K562 (cell line): Measurements from ENCODE around the gene GRM3. TPM values are rescaled to one million over a fixed set of nuclear protein-coding genes. Genes with fewer than 3 reads are reported as not detected.

Experiments
- ATAC-seq: fragments of 200-7000 bp; cut with Tn5 transposase; 3 replicates; pipeline ENCODE4 v1.9.1; 2020; ENCODE audit warnings: moderate library complexity
- BruUV-seq: library from RNA; stranded (reverse); fragments of 400-500 nt; replicated peaks from 2 replicates; lab custom pipeline; 2021; lab: Mats Ljungman, UMichigan
- CTCF ChIA-PET: fragments of 300-600 bp; formaldehyde crosslinking; extraction: SDS; loops from one replicate; lab custom pipeline; 2021; ENCODE audit warnings: low intra/inter-chr PET ratio; lab: Yijun Ruan, JAX
- POLR2A ChIA-PET: fragments of 300-600, 350-650 bp; sonication (Branson Sonifier 250); formaldehyde crosslinking; extraction: SDS; loops from one replicate; lab custom pipeline; 2021; ENCODE audit warnings: antibody characterized with exemption, inconsistent platforms; lab: Yijun Ruan, JAX
- DNase-seq, 4 experiments: peaks; one replicate each; pipeline versions ENCODE4 v3.0.0 to v3.0.0-alpha.2; 2011 to 2018; ENCODE audit warnings: low spot score in 3 of 4, mixed read lengths in 3 of 4; ENCODE audit errors: extremely low read depth in 1 of 4
- FAIRE-seq: peaks from 2 replicates; lab custom pipeline; 2011; peaks lifted over from hg19 to GRCh38; lab: Jason Lieb, UNC
- H2AFZ ChIP-seq: 2 replicates; pipeline ENCODE4 v1.6.0; 2011; ENCODE audit warnings: low read depth, low read length, control low read depth, inconsistent platforms
- H3K27ac ChIP-seq: fragments of 200-600 bp; 3 replicates; pipeline ENCODE4 v1.8.0; 2011; ENCODE audit warnings: low read depth, mild to moderate bottlenecking, control low read depth, inconsistent platforms, low read length, moderate library complexity, mixed read lengths; ENCODE audit errors: extremely low read depth
- H3K27me3 ChIP-seq, 2 experiments: fragments of 300-600 bp in 1 of 2; 2 replicates in 1 of 2; 3 replicates in 1 of 2; pipeline versions ENCODE4 v1.6.0 to v1.8.0; 2011; ENCODE audit warnings: inconsistent platforms in 2 of 2, low read length in 2 of 2, mild to moderate bottlenecking in 1 of 2, mixed read lengths in 1 of 2, moderate library complexity in 1 of 2; ENCODE audit not compliant: control insufficient read depth in 2 of 2, insufficient read depth in 2 of 2
- H3K36me3 ChIP-seq: fragments of 300-600 bp; 3 replicates; pipeline ENCODE4 v1.8.0; 2011; ENCODE audit warnings: mild to moderate bottlenecking, low read length, inconsistent platforms; ENCODE audit not compliant: control insufficient read depth, insufficient read depth
- H3K4me1 ChIP-seq, 2 experiments: fragments of 200-600 bp in 1 of 2; replicated peaks in 1 of 2; 2 replicates in 1 of 2; 3 replicates in 1 of 2; pipeline versions ENCODE4 v1.5.1 to v1.8.0; 2011; ENCODE audit warnings: inconsistent platforms in 2 of 2, low read length in 2 of 2, mild to moderate bottlenecking in 1 of 2, mixed read lengths in 1 of 2, moderate library complexity in 1 of 2; ENCODE audit not compliant: control insufficient read depth in 2 of 2, insufficient read depth in 2 of 2
- H3K4me2 ChIP-seq: 2 replicates; pipeline ENCODE4 v1.6.1; 2011; ENCODE audit warnings: low read length, control low read depth, inconsistent platforms, mixed read lengths; ENCODE audit not compliant: insufficient read depth
- H3K4me3 ChIP-seq: fragments of 200-600 bp; sonication (generic), shearing (Covaris generic); 2 replicates; pipeline ENCODE4 v1.5.1; 2016; ENCODE audit warnings: control low read depth, inconsistent platforms
- H3K79me2 ChIP-seq: fragments of 200-600 bp; 3 replicates; pipeline ENCODE4 v1.8.0; 2011; ENCODE audit warnings: low read length, inconsistent platforms; ENCODE audit not compliant: control insufficient read depth, insufficient read depth
- H3K9ac ChIP-seq, 2 experiments: 2 replicates each; pipeline versions ENCODE4 v1.6.0 to v1.6.1; 2011; ENCODE audit warnings: low read depth in 2 of 2, low read length in 2 of 2, control low read depth in 1 of 2, inconsistent platforms in 1 of 2, mild to moderate bottlenecking in 1 of 2, mixed read lengths in 1 of 2; ENCODE audit not compliant: insufficient read depth in 1 of 2
- H3K9me1 ChIP-seq: one replicate; pipeline ENCODE4 v1.6.0; 2011; ENCODE audit warnings: inconsistent platforms, mild to moderate bottlenecking, low read length, moderate library complexity; ENCODE audit not compliant: control insufficient read depth, insufficient read depth
- H3K9me3 ChIP-seq: replicated peaks from 2 replicates; pipeline ENCODE4 v1.5.1; 2011; ENCODE audit warnings: low read depth, low read length, inconsistent platforms; ENCODE audit not compliant: control insufficient read depth, insufficient read depth
- H4K20me1 ChIP-seq: replicated peaks from 2 replicates; pipeline ENCODE4 v1.6.1; 2011; ENCODE audit warnings: low read length, inconsistent platforms, mixed read lengths; ENCODE audit not compliant: control insufficient read depth, insufficient read depth
- CBFA2T2 ChIP-seq: fragments of 450-650 bp; conservative IDR thresholded peaks from 2 replicates; pipeline ENCODE4 v1.6.1; 2017; ENCODE audit warnings: mild to moderate bottlenecking
- CHCHD3 ChIP-seq: fragments of 250-450 bp; sonication (Bioruptor Pico); IDR thresholded peaks from 2 replicates; pipeline ENCODE4 v2.1.2; 2022; ENCODE audit warnings: mild to moderate bottlenecking
- ETS2 ChIP-seq: IDR thresholded peaks from 2 replicates; pipeline ENCODE4 v1.6.1; 2016; ENCODE audit warnings: borderline replicate concordance, missing genetic modification characterization, mild to moderate bottlenecking, moderate library complexity, missing compliant biosample characterization; ENCODE audit not compliant: poor library complexity, severe bottlenecking
- FOXJ3 ChIP-seq: sonication (generic); formaldehyde crosslinking; IDR thresholded peaks from 2 replicates; pipeline ENCODE4 v1.4.0; 2020; ENCODE audit warnings: mild to moderate bottlenecking, missing genetic modification reagents
- GATAD2B ChIP-seq: fragments of 450-650 bp; IDR thresholded peaks from 2 replicates; pipeline ENCODE4 v1.6.1; 2017; ENCODE audit warnings: mild to moderate bottlenecking, borderline replicate concordance
- JUNB ChIP-seq: fragments of 450-650 bp; formaldehyde crosslinking; conservative IDR thresholded peaks from 2 replicates; pipeline ENCODE4 v1.4.0; 2020; ENCODE audit warnings: mild to moderate bottlenecking
- MAZ ChIP-seq, 2 experiments: fragments of 450-650 bp in 1 of 2; sonication (generic) in 1 of 2; formaldehyde crosslinking; IDR thresholded peaks in 1 of 2; conservative IDR thresholded peaks in 1 of 2; 2 replicates each; pipeline versions ENCODE4 v1.4.0 to v1.5.0; 2020; ENCODE audit warnings: mild to moderate bottlenecking in 1 of 2, missing genetic modification reagents in 1 of 2
- MECOM ChIP-seq: fragments of 250-450 bp; sonication (Bioruptor Pico); IDR thresholded peaks from 2 replicates; pipeline ENCODE4 v1.8.0; 2022; ENCODE audit warnings: inconsistent platforms
- NR3C1 ChIP-seq: sonication (generic); formaldehyde crosslinking; IDR thresholded peaks from 2 replicates; pipeline ENCODE4 v1.8.1; 2022; ENCODE audit warnings: missing genetic modification reagents
- PCBP2 ChIP-seq: fragments of 200-400 bp; formaldehyde crosslinking; IDR thresholded peaks from 2 replicates; pipeline ENCODE4 v1.6.1; 2018; ENCODE audit warnings: low read length, low read depth, mild to moderate bottlenecking, moderate library complexity; ENCODE audit not compliant: poor library complexity, severe bottlenecking
- PHTF2 ChIP-seq: fragments of 250-450 bp; sonication (Bioruptor Pico); IDR thresholded peaks from 2 replicates; pipeline ENCODE4 v1.5.0; 2021; ENCODE audit warnings: mild to moderate bottlenecking
- SNAPC5 ChIP-seq: fragments of 250-450 bp; sonication (Bioruptor Pico); IDR thresholded peaks from 2 replicates; pipeline ENCODE4 v1.8.0; 2021; ENCODE audit warnings: moderate library complexity, mild to moderate bottlenecking, inconsistent platforms
- SP1 ChIP-seq: sonication (generic); formaldehyde crosslinking; IDR thresholded peaks from 2 replicates; pipeline ENCODE4 v1.8.1; 2022; ENCODE audit warnings: mild to moderate bottlenecking, missing genetic modification reagents
- TRIM28 ChIP-seq: fragments of 450-650 bp; IDR thresholded peaks from 2 replicates; pipeline ENCODE4 v1.6.1; 2017
- ZNF134 ChIP-seq: fragments of 250-450 bp; sonication (Bioruptor Pico); conservative IDR thresholded peaks from 2 replicates; pipeline ENCODE4 v1.4.0; 2020
- ZNF23 ChIP-seq: fragments of 250-450 bp; sonication (Bioruptor Pico); IDR thresholded peaks from 2 replicates; pipeline ENCODE4 v1.4.0; 2020; ENCODE audit warnings: mild to moderate bottlenecking
- ZNF324 ChIP-seq: fragments of 250-450 bp; sonication (Bioruptor Pico); IDR thresholded peaks from 2 replicates; pipeline ENCODE4 v1.4.0; 2020; ENCODE audit warnings: mild to moderate bottlenecking
- WGBS: fragments of 100-300 bp; shearing (Covaris generic); methylation state at CpG from one replicate; pipeline ENCODE4 v1.1.6; 2016; ENCODE audit warnings: low coverage, mixed read lengths; ENCODE audit not compliant: insufficient coverage; ENCODE audit errors: missing lambda C conversion rate; 5-methylcytosine and 5-hydroxymethylcytosine counted together
- in situ Hi-C: fragments of 300-500 bp; cut with MboI; formaldehyde crosslinking; loops from 4 replicates; pipeline ENCODE4 v1.15.0; 2018; ENCODE audit warnings: inconsistent platforms, mixed read lengths
- intact Hi-C: fragments of 100-400 bp; cut with micrococcal nuclease; formaldehyde crosslinking; loops from 2 replicates; pipeline ENCODE4 v1.14.2; 2022
- polyA plus RNA-seq, 8 experiments: library from polyadenylated mRNA; depleted of rRNA in 4 of 8; stranded (reverse) in 5 of 8; unstranded in 3 of 8; fragments of >200 nt; fragmentation: Nextera tagmentation in 2 of 8; fragmentation: Illumina TruSeq in 1 of 8; extraction: Ambion mirVana in 2 of 8; extraction: Trizol in 1 of 8; gene quantifications; 2 replicates each; pipeline versions ENCODE4 v1.2.1 to v1.2.3, GENCODE V29; 2011 to 2014; ENCODE audit warnings: inconsistent platforms in 1 of 8, missing spikeins in 1 of 8
- total RNA-seq, 7 experiments: library from RNA; depleted of rRNA in 6 of 7; stranded (reverse); fragments of >200 nt in 6 of 7; fragmentation: Illumina TruSeq in 2 of 7; extraction: Trizol in 2 of 7; gene quantifications; 2 replicates each; pipeline versions ENCODE4 v1.2.1 to v1.2.3, GENCODE V29; 2011 to 2021; ENCODE audit warnings: low replicate concordance in 1 of 7

Gene GRM3
- total and polyA plus RNA-seq, 9 of the 15 experiments (the other 6 are each of a cell fraction or from before 2014, with no cell fraction given): 0.03 to 0.08 (median 0.03) TPM; not detected in 6

DNA sequence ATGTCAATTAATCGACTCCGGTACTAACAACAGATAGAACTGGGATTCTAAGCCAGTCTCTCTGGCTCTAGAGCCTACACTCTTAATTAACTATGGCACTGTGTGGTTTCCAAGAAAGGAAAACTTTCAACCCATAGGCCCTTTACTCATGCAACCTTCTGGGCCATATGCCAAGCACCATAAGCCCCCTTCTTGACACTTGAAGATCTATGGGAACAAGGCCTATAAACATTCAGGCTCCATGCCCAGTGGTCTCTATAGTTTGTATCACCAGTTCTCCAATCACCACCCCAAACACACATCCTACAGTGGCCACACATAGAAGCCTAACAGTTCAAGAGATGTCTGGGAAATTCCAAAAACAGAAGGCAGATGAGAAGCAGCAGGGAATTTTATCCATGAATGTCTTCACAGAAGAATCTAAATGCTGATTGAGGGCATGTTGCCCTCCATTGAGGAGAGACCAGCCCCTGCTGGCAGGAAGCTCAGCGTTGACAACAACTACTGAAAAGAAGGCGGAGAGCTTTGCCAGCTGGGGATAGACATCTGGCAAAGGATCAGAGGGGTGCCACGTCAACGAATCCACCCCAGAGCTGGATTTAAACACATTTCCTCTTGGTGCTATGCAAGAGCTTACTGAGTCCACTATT, 64.4 kb downstream of the GRM3 start (continued):
- TF ChIP-seq CHCHD3 (CRISPR knock-in tag): no peak
- no peak for TF ChIP-seq GATAD2B
- TF ChIP-seq, all 486 proteins: peak for 0

DNA sequence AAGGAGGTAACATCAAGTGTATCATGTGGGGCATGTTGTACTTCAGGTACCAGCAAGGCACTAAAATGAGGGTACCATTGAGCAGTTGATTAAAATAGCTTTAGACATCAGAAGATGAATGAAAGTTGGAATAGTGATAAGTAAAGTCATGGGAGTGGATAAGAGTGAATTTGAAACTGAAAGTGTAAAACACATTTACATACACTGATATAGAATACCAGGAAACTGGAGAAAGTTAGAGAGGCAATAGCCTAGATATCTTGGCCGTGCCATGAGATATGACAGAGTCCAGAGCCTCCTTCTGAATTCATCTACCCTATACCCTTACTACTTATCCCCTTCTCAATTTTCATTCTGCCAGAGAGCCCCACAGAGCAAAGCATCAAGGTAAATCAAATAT, 76.6 kb downstream of the GRM3 start:
- Histone ChIP-seq H3K36me3 (no peaks in the 10 kb centered on the region), H3K9me1 (no peaks in the 10 kb centered on the region), H3K27me3 (no peaks in the 10 kb centered on the region), H3K79me2 (no peaks in the 10 kb centered on the region), H2AFZ (no peak overlapping the region)
- WGBS: 0% methylated on average over 1 of the region's 1 CpG
- POLR2A ChIA-PET: no interaction called here
- DNase-seq: no peak
- TF ChIP-seq PHTF2 (CRISPR knock-in tag) (no peak), CBFA2T2 (no peak), ZNF324 (CRISPR knock-in tag) (no peak), SNAPC5 (no peak), ZNF23 (CRISPR knock-in tag) (no peak), PCBP2 (no peak), MAZ (CRISPR knock-in tag; conservative IDR thresholded peaks at IDR 0.05 in 1 of 2, IDR thresholded peaks at IDR 0.05 in 1 of 2) (no peak), MECOM (CRISPR knock-in tag) (no peak), NR3C1 (CRISPR knock-in tag) (no peak), JUNB (CRISPR knock-in tag) (no peak), SP1 (CRISPR knock-in tag) (no peak), TRIM28 (no peak), ZNF134 (CRISPR knock-in tag) (no peak), FOXJ3 (CRISPR knock-in tag) (no peak), ETS2 (no peak)
- TF ChIP-seq, all 486 proteins: peak for 0
- no peak overlapping the region for H3K4me2 ChIP-seq
- H3K4me3 ChIP-seq: no peak overlapping the region
- in situ Hi-C loops (no loop called here), intact Hi-C loops (no loop called here)
- FAIRE-seq: no peak
- H3K27ac ChIP-seq: no peak overlapping the region
- no peaks in the 10 kb centered on the region for H3K4me1 ChIP-seq
- no peaks in the 10 kb centered on the region for H4K20me1 ChIP-seq
- no peak overlapping the region for H3K9ac ChIP-seq
- no peak for ATAC-seq
- no peaks in the 10 kb centered on the region for H3K9me3 ChIP-seq
- CTCF ChIA-PET: no interaction called here
- BruUV-seq: no TSS peak
